Measurements from ENCODE around the gene PLXNA4.

DNA sequence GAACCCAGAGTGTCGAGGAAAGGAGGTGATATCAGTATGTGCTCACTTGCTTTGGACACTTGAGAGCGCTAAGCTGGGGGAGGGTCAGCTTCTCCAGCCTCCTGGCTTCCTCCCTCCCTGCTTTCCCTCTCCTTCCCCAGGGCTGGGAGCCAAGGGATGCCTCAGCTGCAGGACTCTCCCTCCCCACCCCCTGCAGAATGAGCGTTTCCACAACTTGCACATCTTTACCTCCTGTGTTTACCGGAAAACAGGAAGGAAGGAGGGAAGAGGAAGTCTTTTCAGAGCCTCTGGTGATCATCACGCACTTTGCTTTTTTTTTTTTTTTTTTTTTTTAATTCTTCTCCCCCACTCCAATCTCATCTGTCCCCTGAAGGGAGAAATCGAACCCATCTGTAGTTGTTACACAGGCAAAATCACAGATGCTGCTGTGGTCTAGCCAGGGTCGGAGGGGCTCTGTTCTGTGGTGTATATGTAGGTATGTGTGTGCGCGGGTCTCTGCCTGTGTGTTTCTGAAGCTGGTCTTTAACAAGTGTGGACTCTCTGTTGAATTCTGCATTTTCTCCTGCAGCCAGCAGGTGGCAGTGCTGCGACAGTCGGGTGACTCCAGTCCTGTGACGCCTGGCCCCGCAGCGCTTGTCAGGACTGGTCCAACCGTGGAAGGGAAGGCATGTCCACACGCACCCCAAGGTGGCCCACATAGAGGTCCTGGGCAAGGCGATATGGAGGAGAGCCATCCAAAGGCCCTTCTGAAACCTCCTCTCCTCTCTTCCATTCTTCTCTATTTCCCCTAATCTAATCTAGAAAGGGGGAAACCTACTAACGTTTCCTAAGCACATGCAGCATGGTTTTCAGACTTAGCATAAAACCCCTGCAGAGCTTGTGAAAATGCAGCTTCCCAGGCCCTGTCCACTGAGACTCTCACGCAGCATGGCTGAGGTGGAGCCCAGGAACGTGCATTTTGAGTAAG is 257.6 kb downstream of the PLXNA4 start:
- no peak for TF ChIP-seq GATA2 (IDR thresholded peaks at IDR 0.05; ENCODE audit: low read depth, low read length)
- no peak for TF ChIP-seq GATA3 (IDR thresholded peaks at IDR 0.05; ENCODE audit: low read depth, low read length)

All from SH-SY5Y (cell line).